Measurements from ENCODE around the gene OTUD3. TPM values are rescaled to one million over a fixed set of nuclear protein-coding genes. Genes with fewer than 3 reads are reported as not detected.

The OTUD3 gene
- total RNA-seq, 2 experiments from 2014 or later: 7.3 to 8.7 TPM

DNA sequence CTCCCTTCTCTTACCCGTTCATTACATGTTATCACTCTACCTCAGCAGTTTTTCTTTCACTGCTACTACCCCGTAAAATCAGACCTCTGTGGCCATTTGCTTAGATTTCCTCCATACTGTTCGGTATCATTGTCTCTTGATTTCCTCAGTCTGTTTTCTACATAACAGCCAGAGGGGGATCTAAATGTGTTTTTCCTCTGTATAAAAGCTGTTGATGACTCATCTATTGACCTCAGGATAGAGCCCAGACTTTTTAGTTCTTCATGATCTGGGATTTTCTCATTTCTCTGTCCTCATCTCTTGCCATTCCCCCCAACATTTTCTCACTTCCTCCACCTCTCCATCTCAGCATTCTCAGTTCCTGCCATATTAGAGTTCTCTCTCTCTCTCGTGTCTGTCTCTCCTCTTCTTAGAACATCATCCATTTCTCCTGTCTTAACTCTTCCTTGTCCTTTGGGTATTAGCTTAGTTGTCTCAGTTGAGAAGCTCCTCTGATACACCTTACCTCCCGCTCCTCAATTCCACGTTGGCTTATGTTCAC lies 10.5 kb downstream of the OTUD3 start:
- no peak overlapping the region for H3K4me3 Mint-ChIP-seq
- peaks cover 29% of the 10 kb centered on the region for H3K36me3 Mint-ChIP-seq (ENCODE audit: low read depth)

DNA sequence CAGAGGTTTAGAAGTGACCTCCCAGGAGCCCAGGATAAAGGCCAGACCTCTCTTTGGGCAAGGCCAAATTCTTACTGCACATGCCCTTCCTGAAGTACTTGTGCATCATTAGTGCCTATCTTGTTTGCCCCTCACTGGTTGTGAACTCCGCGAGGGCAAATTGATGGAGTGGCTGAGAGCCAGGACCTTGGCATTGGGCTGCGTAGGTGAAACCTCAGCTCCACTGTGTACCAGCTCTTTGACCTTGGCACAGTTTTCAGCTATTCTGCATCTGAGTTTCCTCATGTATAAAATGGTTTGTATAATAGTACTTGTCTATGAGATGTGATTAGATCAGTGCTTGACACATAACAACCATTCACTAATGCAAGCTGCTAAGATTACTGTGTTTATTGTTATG lies 11.5 kb downstream of the OTUD3 start:
- Mint-ChIP-seq H3K9me3 (no peaks in the 10 kb centered on the region), H3K4me1 (ENCODE audit: low read depth) (peaks cover 3% of the 10 kb centered on the region), H3K4me3 (no peak overlapping the region), H3K27ac (no peak overlapping the region), H3K27me3 (no peaks in the 10 kb centered on the region), H3K36me3 (ENCODE audit: low read depth) (peaks cover 30% of the 10 kb centered on the region)
- intact Hi-C loops (cut with micrococcal nuclease): no loop called here
- CTCF ChIA-PET: interaction anchor here (0.7 to 3.2 kb wide), 2 partner anchors 12 to 264 kb away, joined by 3 to 20 read pairs; partner anchors contain the start of gene OTUD3
- POLR2A ChIA-PET: interaction anchor here (1.3 to 1.7 kb wide), 2 partner anchors 10 to 16 kb away, joined by 4 read pairs; no protein-coding TSS in a partner anchor
- no peak for ATAC-seq
- TF ChIP-seq, protein P1, sequence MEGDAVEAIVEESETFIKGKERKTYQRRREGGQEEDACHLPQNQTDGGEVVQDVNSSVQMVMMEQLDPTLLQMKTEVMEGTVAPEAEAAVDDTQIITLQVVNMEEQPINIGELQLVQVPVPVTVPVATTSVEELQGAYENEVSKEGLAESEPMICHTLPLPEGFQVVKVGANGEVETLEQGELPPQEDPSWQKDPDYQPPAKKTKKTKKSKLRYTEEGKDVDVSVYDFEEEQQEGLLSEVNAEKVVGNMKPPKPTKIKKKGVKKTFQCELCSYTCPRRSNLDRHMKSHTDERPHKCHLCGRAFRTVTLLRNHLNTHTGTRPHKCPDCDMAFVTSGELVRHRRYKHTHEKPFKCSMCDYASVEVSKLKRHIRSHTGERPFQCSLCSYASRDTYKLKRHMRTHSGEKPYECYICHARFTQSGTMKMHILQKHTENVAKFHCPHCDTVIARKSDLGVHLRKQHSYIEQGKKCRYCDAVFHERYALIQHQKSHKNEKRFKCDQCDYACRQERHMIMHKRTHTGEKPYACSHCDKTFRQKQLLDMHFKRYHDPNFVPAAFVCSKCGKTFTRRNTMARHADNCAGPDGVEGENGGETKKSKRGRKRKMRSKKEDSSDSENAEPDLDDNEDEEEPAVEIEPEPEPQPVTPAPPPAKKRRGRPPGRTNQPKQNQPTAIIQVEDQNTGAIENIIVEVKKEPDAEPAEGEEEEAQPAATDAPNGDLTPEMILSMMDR (IDR thresholded peaks at IDR 0.05): no peak
- no peak for DNase-seq

More for the DNA sequence above, 10.5 kb downstream of the OTUD3 start:
- intact Hi-C loops (cut with micrococcal nuclease): no loop called here
- H3K9me3 Mint-ChIP-seq: no peaks in the 10 kb centered on the region
- H3K4me1 Mint-ChIP-seq (ENCODE audit: low read depth): peaks cover 11% of the 10 kb centered on the region
- ChIA-PET CTCF (interaction anchor here (3.2 kb wide), 1 partner anchor 11 kb away, joined by 20 read pairs; the partner anchor contains the start of gene OTUD3), POLR2A (interaction anchor here (1.7 kb wide), 1 partner anchor 11 kb away, joined by 4 read pairs; no protein-coding TSS in a partner anchor)
- TF ChIP-seq, protein P1 (IDR thresholded peaks at IDR 0.05): no peak
- H3K27ac Mint-ChIP-seq: no peak overlapping the region
- no peaks in the 10 kb centered on the region for H3K27me3 Mint-ChIP-seq
- ATAC-seq (no peak), DNase-seq (no peak)

DNA sequence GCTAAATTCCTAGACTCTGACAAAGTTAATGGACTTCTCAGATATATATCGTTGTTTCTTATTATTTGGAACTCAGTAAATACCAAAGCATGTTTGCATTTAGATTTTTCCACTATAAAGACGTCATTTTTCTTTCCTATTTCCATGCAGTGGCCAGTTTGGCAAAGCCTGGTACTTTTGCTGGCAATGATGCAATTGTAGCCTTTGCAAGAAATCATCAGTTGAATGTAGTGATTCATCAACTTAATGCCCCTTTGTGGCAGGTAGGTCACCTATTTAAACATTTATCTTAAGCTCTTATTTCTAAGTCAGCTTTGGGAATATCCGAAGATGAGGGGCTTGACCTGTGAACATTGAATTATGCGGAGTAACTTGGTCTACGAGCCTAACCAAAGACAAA lies 12.0 kb downstream of the OTUD3 start:
- ChIA-PET CTCF (interaction anchor here (0.7 to 3.2 kb wide), 2 partner anchors 12 to 264 kb away, joined by 3 to 20 read pairs; partner anchors contain the start of gene OTUD3), POLR2A (interaction anchor here (1.0 to 1.7 kb wide), 3 partner anchors 9 to 16 kb away, joined by 3 to 4 read pairs (median 4); no protein-coding TSS in a partner anchor)
- Mint-ChIP-seq H3K36me3 (ENCODE audit: low read depth) (peaks cover 35% of the 10 kb centered on the region), H3K9me3 (no peaks in the 10 kb centered on the region), H3K27me3 (no peaks in the 10 kb centered on the region), H3K4me1 (ENCODE audit: low read depth) (peaks cover 2% of the 10 kb centered on the region), H3K4me3 (no peak overlapping the region), H3K27ac (no peak overlapping the region)
- intact Hi-C loops (cut with micrococcal nuclease): no loop called here
- DNase-seq (no peak), ATAC-seq (no peak)
- TF ChIP-seq, protein P1 (IDR thresholded peaks at IDR 0.05): no peak

DNA sequence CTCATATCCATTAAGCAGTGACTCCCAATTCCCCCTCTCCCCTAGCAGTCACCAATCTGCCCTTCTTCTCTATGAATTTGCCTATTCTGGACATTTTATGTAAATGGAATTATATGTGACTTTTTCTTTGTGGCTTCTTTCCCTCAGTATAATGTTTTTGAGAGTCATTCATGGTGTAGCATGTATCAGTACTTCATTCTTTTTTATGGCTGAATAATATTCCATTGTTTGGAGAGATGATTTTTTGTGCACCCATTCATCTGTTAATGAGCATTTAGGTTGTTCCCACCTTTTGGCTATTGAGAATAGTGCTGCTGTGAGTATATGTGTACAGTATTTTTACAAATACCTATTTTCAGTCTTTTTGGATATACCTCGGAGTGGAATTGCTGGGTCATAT lies 19.5 kb downstream of the OTUD3 start:
- H3K27me3 Mint-ChIP-seq: no peaks in the 10 kb centered on the region
- H3K4me1 Mint-ChIP-seq (ENCODE audit: low read depth): no peaks in the 10 kb centered on the region
- intact Hi-C loops (cut with micrococcal nuclease): no loop called here
- TF ChIP-seq, protein P1 (IDR thresholded peaks at IDR 0.05): no peak
- ATAC-seq (no peak), DNase-seq (no peak)
- no peak overlapping the region for H3K4me3 Mint-ChIP-seq
- no peaks in the 10 kb centered on the region for H3K9me3 Mint-ChIP-seq
- ChIA-PET POLR2A (interaction anchor here (0.6 kb wide), 1 partner anchor 1424 kb away, joined by 3 read pairs; no protein-coding TSS in a partner anchor), CTCF (no interaction called here)
- peaks cover 35% of the 10 kb centered on the region for H3K36me3 Mint-ChIP-seq (ENCODE audit: low read depth)
- H3K27ac Mint-ChIP-seq: no peak overlapping the region

DNA sequence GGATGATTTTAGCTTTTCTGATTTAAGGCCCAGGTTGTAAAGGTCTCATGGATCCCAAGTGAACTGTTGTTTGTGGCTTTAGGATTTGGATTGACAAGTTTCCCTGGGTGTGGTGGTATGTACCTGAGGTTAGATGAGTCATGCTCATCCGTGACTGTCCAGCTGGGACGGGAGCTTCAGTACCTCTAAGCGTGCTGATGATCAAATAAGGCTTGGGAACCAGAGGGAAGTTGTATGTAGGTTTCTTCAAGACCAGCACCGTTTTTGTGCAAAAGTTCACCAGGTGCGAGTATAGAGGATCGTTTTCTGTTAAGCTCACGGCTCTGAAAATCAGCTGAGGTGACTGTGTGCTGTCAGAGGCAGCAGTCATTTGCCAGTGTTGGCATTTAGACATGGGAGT lies 21.4 kb downstream of the OTUD3 start:
- peaks cover 41% of the 10 kb centered on the region for H3K36me3 Mint-ChIP-seq (ENCODE audit: low read depth)
- ATAC-seq (no peak), DNase-seq (no peak)
- TF ChIP-seq, protein P1 (IDR thresholded peaks at IDR 0.05): no peak
- POLR2A ChIA-PET: interaction anchor here (1.0 kb wide), 1 partner anchor 10 kb away, joined by 4 read pairs; no protein-coding TSS in a partner anchor
- no peaks in the 10 kb centered on the region for H3K27me3 Mint-ChIP-seq
- H3K4me3 Mint-ChIP-seq: no peak overlapping the region
- H3K4me1 Mint-ChIP-seq (ENCODE audit: low read depth): no peaks in the 10 kb centered on the region
- no peaks in the 10 kb centered on the region for H3K9me3 Mint-ChIP-seq
- intact Hi-C loops (cut with micrococcal nuclease): no loop called here
- H3K27ac Mint-ChIP-seq: no peak overlapping the region
- CTCF ChIA-PET: no interaction called here

Data from activated CD8-positive, alpha-beta T cell treated with anti-CD3 and anti-CD28 coated beads for 36 hours (primary cell).